HUES64 (cell line): Measurements from ENCODE around the gene SHISA4.

Experiments
- H3K27ac ChIP-seq: 2 replicates; pipeline ENCODE4 v1.7.0; 2013; ENCODE audit warnings: low read depth, low read length, inconsistent platforms
- H3K27me3 ChIP-seq: 2 replicates; pipeline ENCODE4 v1.6.1; 2013; ENCODE audit warnings: mild to moderate bottlenecking, low read length; ENCODE audit not compliant: insufficient read depth
- H3K36me3 ChIP-seq: 2 replicates; pipeline ENCODE4 v1.6.1; 2013; ENCODE audit warnings: mild to moderate bottlenecking, low read length; ENCODE audit not compliant: insufficient read depth
- H3K4me1 ChIP-seq: 2 replicates; pipeline ENCODE4 v1.6.1; 2013; ENCODE audit warnings: mild to moderate bottlenecking, low read length, moderate library complexity; ENCODE audit not compliant: insufficient read depth
- H3K4me3 ChIP-seq: 2 replicates; pipeline ENCODE4 v1.5.1; 2013; ENCODE audit warnings: mild to moderate bottlenecking, low read length, moderate library complexity
- H3K9ac ChIP-seq: 2 replicates; pipeline ENCODE4 v1.6.1; 2013; ENCODE audit warnings: mild to moderate bottlenecking, low read depth, low read length
- H3K9me3 ChIP-seq: 2 replicates; pipeline ENCODE4 v1.6.1; 2013; ENCODE audit warnings: low read depth, low read length; ENCODE audit not compliant: insufficient read depth
- WGBS: fragments of 150-250, 120-280 bp; methylation state at CpG from one replicate; pipeline ENCODE4 v1.1.7; 2013; ENCODE audit warnings: missing lambda C conversion rate; 5-methylcytosine and 5-hydroxymethylcytosine counted together

Gene SHISA4

DNA sequence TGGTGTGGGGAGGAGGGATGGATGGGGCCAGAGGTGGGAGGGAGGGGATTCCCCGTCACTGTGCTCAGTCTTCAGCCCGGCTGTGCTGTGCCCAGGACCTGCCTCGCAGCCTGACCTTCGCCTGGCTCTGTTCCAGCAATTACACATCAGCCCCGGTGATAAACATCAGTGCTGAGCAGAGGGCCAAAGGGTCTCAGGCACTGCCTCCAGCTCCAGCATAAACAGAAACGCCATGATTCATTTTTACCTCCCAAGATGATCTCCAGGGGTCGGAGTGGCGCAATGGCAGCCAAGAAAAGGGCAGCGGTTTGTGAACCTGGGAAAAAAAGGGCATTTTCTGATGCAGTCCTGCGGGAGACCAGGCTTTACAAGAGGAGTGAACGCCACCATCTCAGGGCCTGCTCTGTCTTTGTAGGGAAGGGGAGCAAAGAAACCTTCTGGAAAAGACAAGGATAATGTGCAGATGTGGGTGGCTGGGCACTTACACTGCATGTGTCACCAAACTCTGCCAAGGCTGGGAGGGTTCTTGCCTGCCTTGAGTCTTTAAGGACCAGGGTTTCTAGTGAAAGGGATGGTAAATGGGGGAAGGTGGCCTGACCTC is 28.1 kb downstream of the SHISA4 start:
- H3K27me3 ChIP-seq: no peaks in the 10 kb centered on the region
- H3K4me3 ChIP-seq: no peak overlapping the region
- H3K27ac ChIP-seq: no peak overlapping the region
- H3K9me3 ChIP-seq: no peaks in the 10 kb centered on the region
- 88% methylated on average over 11 of the region's 11 CpGs for WGBS
- peaks cover 2% of the 10 kb centered on the region; the same call in 1 of the 2 replicates for H3K4me1 ChIP-seq
- no peak overlapping the region for H3K9ac ChIP-seq
- H3K36me3 ChIP-seq: no peaks in the 10 kb centered on the region

DNA sequence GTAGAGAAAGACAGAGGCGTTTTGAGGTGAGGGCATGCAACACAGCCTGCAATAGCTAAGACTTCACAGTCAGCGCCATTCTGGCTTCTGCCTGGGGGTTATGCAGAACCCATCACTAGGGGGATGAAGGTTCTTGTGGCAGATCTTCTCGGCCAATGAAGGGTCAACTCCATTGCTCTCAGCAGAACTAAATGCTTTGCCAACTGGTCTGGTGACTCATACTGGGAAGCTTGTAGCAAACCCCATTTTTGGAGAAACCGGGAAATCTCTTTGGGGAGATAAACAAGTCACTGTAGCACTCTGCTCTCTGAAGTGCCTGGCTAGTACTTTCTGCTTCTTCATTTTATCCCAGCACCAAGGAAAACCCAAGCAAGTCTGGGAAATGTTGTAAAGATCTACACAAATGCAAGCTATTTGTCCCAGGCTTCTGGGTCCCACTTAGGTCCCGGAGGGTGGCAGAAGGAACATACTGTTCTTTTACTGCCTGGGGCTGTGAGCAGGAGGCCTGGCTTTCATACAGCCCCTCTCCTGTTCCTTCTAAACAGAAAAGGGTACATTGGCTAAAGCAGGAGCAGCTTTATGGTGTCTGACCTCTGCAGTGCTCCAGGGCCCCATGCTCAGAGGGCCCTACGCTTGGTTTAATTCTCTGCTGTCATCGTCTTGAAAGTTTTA is 28.8 kb downstream of the SHISA4 start:
- 90% methylated on average over 7 of the region's 7 CpGs for WGBS
- H3K9ac ChIP-seq: no peak overlapping the region

DNA sequence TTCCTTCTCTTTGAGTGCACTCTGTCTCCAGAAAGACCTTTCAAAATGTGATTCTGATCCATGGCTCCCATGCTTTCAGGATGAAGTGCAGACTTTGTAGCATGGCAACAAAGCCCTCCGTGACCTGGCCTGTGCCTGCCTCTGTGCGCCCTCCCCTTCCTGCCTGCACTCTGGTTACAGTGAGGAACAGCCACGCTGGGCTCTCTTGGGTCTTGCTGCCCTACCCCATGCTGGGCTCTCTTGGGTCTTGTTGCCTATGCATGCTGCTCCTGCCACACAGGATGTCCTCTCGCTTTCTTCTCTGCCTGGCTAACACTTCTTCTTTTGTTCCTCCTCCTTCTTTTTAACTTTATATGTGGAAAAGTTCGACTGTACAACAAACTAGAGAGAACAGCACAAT is 29.6 kb downstream of the SHISA4 start:
- WGBS: 83% methylated on average over 5 of the region's 5 CpGs
- H3K36me3 ChIP-seq: no peaks in the 10 kb centered on the region
- no peaks in the 10 kb centered on the region for H3K9me3 ChIP-seq
- H3K9ac ChIP-seq: no peak overlapping the region
- no peaks in the 10 kb centered on the region for H3K27me3 ChIP-seq
- no peak overlapping the region for H3K4me3 ChIP-seq
- H3K4me1 ChIP-seq: no peaks in the 10 kb centered on the region
- H3K27ac ChIP-seq: no peak overlapping the region

More for the DNA sequence above, 28.8 kb downstream of the SHISA4 start:
- H3K36me3 ChIP-seq: no peaks in the 10 kb centered on the region
- no peaks in the 10 kb centered on the region for H3K4me1 ChIP-seq
- H3K27me3 ChIP-seq: no peaks in the 10 kb centered on the region
- no peak overlapping the region for H3K4me3 ChIP-seq
- H3K27ac ChIP-seq: no peak overlapping the region
- H3K9me3 ChIP-seq: no peaks in the 10 kb centered on the region

DNA sequence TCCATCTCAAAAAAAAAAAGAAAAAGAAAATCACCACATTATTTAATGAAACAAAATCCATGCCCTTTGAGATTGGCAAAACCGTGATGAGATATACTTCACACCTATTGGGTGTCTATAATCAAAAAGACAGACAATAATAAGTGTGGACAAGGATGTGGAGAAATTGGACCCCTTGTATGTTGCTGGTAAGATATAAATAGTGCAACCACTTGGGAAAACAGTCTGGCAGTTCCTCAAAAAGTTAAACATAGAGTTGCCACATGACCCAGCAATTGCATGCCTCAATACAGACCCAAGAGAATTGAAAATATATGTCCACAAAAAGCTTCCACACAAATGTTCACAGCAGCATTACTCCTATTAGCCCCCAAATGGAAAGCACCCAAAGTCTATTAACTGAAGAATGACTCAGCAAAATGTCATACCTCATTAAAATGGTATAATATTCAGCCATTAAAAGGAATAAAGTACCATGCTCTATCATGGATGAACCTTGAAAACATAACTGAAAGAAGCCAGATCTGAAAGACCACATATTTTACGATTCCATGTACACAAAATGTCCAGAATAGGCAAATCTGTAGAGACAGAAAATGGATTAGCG is 33.4 kb downstream of the SHISA4 start:
- H3K4me1 ChIP-seq: no peaks in the 10 kb centered on the region
- 97% methylated on average over 2 of the region's 3 CpGs for WGBS
- no peaks in the 10 kb centered on the region for H3K27me3 ChIP-seq
- no peak overlapping the region for H3K4me3 ChIP-seq
- H3K27ac ChIP-seq: no peak overlapping the region
- H3K36me3 ChIP-seq: no peaks in the 10 kb centered on the region
- no peak overlapping the region for H3K9ac ChIP-seq
- no peaks in the 10 kb centered on the region for H3K9me3 ChIP-seq

DNA sequence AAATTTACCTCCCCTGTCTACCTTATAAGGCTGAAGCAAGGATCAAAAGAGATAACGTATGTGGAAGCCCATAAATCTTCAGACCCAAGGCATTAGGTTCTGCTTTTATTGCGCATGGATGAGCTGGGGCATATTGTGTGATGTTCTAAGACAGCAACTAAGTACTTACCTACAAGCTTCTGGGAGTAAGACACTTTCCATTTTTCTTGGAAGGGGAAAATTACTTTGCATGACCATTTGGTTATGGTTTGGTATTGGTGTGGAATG is 36.5 kb downstream of the SHISA4 start:
- H3K27ac ChIP-seq: no peak overlapping the region
- no peaks in the 10 kb centered on the region for H3K9me3 ChIP-seq
- no peaks in the 10 kb centered on the region for H3K4me1 ChIP-seq
- 89% methylated on average over 2 of the region's 2 CpGs for WGBS
- H3K36me3 ChIP-seq: no peaks in the 10 kb centered on the region
- H3K9ac ChIP-seq: no peak overlapping the region
- H3K27me3 ChIP-seq: no peaks in the 10 kb centered on the region
- H3K4me3 ChIP-seq: no peak overlapping the region

DNA sequence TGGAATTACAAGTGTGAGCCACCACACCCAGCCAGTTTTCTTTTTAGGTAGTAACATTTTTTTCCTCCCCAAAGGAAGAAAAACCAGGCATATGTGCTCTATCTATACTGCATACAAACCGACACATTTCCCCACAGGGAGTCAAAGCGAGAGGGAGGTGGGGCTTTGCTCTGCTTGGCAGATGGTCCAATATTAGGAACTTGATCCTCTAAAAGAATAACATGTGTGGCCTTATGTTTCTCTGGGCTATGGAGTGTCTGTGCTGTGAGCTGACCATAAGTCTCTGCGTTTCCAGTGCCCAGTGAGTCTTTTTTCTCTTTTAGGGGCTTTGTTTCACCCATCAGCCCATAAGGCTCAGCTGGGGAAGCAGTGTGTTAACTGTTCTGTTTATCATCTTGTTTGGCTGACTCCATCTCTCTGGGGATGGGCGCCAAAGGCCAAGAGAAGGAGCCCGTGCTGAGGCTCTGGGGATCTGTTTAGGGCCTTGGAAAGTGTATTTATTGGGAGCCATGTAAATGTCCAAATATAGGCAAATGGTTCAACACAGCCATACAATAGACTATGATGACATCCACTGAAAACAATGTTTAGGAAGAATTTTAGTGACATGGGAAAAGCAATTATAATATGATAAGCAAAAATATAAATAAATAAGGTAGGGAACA is 37.4 kb downstream of the SHISA4 start:
- no peaks in the 10 kb centered on the region for H3K4me1 ChIP-seq
- WGBS: 90% methylated on average over 5 of the region's 5 CpGs
- no peak overlapping the region for H3K27ac ChIP-seq
- no peak overlapping the region for H3K4me3 ChIP-seq
- no peaks in the 10 kb centered on the region for H3K27me3 ChIP-seq
- H3K9ac ChIP-seq: no peak overlapping the region
- H3K9me3 ChIP-seq: no peaks in the 10 kb centered on the region
- no peaks in the 10 kb centered on the region for H3K36me3 ChIP-seq

DNA sequence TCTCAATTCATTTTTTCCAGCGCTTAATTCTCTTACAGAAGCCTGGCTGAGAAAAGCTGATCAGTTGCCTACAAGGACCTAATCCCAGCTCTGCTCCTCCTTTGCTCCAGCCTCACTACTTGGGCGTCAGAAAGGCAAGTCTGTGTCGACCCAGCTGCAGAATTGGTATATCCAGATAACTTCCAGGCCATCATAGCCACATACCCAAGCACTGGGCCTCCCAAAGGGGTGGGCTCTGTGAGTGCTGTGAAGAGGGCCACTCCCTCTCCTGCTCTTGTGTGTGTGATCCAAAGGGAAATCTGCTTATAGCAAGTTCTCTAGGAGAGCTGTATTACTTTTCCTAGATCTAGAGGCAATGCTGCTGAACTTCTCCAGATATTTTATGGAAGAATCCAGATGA is 39.6 kb downstream of the SHISA4 start:
- no peaks in the 10 kb centered on the region for H3K4me1 ChIP-seq
- H3K4me3 ChIP-seq: no peak overlapping the region
- H3K27me3 ChIP-seq: no peaks in the 10 kb centered on the region
- H3K36me3 ChIP-seq: no peaks in the 10 kb centered on the region
- WGBS: 97% methylated on average over 3 of the region's 3 CpGs
- no peak overlapping the region for H3K27ac ChIP-seq
- H3K9ac ChIP-seq: no peak overlapping the region
- no peaks in the 10 kb centered on the region for H3K9me3 ChIP-seq

DNA sequence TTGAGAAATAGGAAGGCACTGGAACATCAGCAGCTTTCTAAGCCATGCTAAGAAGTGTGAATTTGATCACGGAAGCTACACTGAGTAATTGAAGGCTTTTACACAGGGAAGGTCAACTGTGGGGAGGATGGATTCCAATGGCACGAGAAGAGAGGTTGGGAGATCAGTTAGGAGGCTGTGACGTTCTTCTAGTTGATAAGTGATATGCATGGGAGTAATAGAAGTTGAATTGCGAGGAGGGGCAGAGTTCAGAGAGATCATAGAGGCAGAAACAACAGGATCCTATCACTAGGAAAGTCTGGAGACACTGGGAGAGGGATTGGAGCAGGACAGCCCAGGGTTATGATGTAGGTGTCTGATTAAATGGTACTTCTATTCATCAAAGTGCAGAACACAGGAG is 41.4 kb downstream of the SHISA4 start:
- H3K27ac ChIP-seq: no peak overlapping the region
- H3K4me3 ChIP-seq: no peak overlapping the region
- no peaks in the 10 kb centered on the region for H3K27me3 ChIP-seq
- H3K36me3 ChIP-seq: no peaks in the 10 kb centered on the region
- 85% methylated on average over 4 of the region's 4 CpGs for WGBS
- H3K4me1 ChIP-seq: no peaks in the 10 kb centered on the region
- H3K9me3 ChIP-seq: no peaks in the 10 kb centered on the region
- H3K9ac ChIP-seq: no peak overlapping the region

DNA sequence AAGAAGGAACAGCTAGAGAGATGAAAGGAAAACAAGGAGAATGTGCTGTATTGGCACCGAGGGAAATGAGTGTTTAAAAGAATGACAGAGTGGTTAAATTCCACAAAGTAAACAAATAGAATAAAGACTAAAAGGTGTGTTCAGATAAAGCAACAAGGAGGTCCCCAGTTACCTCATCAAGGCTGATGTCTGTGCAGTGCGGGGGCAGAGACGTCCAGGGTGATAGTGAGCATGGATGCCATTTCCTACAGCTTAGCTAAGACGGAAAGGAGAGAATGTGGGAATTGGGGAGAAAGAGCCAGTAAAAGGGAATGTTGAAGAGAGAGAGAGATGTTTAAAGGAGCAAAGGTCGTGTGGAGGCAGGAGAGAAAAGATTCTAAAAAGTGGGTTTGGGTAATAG is 42.1 kb downstream of the SHISA4 start:
- no peak overlapping the region for H3K9ac ChIP-seq
- no peaks in the 10 kb centered on the region for H3K9me3 ChIP-seq
- no peak overlapping the region for H3K27ac ChIP-seq
- no peaks in the 10 kb centered on the region for H3K36me3 ChIP-seq
- no peak overlapping the region for H3K4me3 ChIP-seq
- H3K27me3 ChIP-seq: no peaks in the 10 kb centered on the region
- 88% methylated on average over 5 of the region's 5 CpGs for WGBS
- H3K4me1 ChIP-seq: no peaks in the 10 kb centered on the region

DNA sequence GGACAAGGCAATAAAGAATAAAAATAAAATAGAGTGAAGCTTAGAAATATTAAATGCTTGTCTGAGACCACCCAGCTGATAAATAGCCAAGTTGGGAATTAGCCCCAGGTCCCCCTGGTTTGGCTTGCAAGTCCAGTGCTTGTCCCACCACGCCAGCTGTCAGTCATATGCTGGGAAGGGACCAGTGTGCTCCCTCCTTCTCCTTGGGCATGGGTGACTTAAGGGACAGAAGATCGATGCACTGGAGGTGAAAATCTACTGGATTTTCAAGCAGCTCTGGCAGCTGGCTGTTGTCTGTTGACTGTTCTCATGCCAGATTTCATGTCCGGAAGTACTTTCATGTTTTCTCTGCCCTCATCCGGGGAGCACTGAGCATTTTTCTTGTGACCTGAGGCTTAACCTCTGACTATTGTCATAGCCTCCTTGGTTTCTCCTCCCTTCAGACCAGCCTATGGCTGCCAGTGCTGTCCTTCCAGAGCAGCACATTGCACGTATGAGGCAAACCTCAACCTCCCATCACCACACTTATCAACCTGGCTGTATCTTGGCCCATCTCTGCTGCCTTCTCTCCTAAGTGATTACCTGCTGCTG is 45.2 kb downstream of the SHISA4 start:
- H3K9me3 ChIP-seq: no peaks in the 10 kb centered on the region
- H3K9ac ChIP-seq: no peak overlapping the region
- no peaks in the 10 kb centered on the region for H3K27me3 ChIP-seq
- H3K4me1 ChIP-seq: no peaks in the 10 kb centered on the region
- WGBS: 80% methylated on average over 5 of the region's 5 CpGs
- no peak overlapping the region for H3K4me3 ChIP-seq
- H3K27ac ChIP-seq: no peak overlapping the region
- no peaks in the 10 kb centered on the region for H3K36me3 ChIP-seq

DNA sequence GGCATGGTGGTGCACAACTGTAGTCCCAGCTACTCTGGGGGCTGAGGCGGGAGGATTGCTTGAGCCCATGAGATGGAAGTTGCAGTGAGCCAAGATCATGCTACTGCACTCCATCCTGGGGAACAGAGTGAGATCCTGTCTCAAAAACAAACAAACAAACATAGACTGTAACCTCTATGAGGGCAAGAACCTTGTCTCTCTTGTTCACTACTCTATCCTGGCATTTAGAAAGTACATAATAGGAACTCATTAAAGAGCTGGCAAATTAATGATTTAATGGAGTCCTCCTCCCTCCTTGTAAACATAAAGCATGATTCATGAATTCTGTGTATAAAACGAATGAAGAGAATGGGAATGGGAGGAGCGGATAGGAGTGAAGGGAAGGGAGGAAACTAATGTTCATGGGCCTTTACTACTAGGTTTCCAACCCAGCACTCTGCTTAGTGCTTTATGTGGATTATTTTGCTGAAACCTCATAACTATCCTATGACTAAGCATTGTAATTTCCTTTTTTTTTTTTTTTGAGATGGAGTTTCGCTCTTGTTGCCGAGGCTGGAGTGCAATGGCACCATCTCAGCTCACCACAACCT is 49.0 kb downstream of the SHISA4 start:
- H3K4me3 ChIP-seq: no peak overlapping the region
- H3K27me3 ChIP-seq: no peaks in the 10 kb centered on the region
- H3K36me3 ChIP-seq: no peaks in the 10 kb centered on the region
- no peak overlapping the region for H3K9ac ChIP-seq
- H3K4me1 ChIP-seq: peaks cover 4% of the 10 kb centered on the region; the same call in 1 of the 2 replicates
- H3K9me3 ChIP-seq: no peaks in the 10 kb centered on the region
- no peak overlapping the region for H3K27ac ChIP-seq
- 87% methylated on average over 5 of the region's 5 CpGs for WGBS
